NB4 (cell line): ENCODE measurements around the gene CPED1.

ENCODE experiments used
- DNase-seq: peaks from one replicate; pipeline ENCODE4 v3.0.0; 2010; ENCODE audit warnings: low read depth
- H3K4me3 ChIP-seq: one replicate; pipeline ENCODE4 v1.5.1; 2011; ENCODE audit warnings: mild to moderate bottlenecking, low read depth, low read length, moderate library complexity
- MYC ChIP-seq: IDR thresholded peaks from 2 replicates; pipeline ENCODE4 v1.6.1; 2011; ENCODE audit warnings: low read depth, low read length
- POLR2A ChIP-seq: IDR thresholded peaks from 2 replicates; pipeline ENCODE4 v1.6.1; 2011; ENCODE audit warnings: mild to moderate bottlenecking; ENCODE audit not compliant: insufficient read length; ENCODE audit errors: extremely low read depth
- TF ChIP-seq, protein P1 (sequence below): IDR thresholded peaks from 2 replicates; pipeline ENCODE4 v1.6.1; 2011; ENCODE audit warnings: low read depth, low read length
- TF ChIP-seq, protein P2 (sequence below): IDR thresholded peaks from one replicate; pipeline ENCODE4 v1.5.1; 2012; ENCODE audit warnings: low read depth, low read length

Gene CPED1

DNA sequence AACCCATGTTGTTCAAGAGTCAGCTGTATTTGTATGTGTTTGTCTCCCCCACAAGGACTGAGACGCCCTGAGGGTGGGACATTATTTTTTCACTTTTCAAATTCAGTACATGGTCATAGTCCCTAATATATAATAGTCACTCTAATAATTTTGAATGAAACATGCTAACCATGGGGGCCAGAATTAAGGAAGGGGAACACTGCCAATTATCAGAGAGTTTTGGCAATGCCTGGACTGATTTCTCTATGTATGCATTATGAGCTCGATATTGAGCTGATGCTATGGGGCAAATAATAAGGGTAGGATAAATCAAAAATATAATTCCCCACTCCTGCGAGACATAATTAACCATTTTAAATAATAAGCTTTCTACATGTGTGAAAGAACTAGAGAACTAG is 87.4 kb downstream of the CPED1 start:
- DNase-seq = no peak
- no peak overlapping the region for H3K4me3 ChIP-seq
- TF ChIP-seq, protein P1, sequence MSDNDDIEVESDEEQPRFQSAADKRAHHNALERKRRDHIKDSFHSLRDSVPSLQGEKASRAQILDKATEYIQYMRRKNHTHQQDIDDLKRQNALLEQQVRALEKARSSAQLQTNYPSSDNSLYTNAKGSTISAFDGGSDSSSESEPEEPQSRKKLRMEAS = no peak
- TF ChIP-seq, protein P2, sequence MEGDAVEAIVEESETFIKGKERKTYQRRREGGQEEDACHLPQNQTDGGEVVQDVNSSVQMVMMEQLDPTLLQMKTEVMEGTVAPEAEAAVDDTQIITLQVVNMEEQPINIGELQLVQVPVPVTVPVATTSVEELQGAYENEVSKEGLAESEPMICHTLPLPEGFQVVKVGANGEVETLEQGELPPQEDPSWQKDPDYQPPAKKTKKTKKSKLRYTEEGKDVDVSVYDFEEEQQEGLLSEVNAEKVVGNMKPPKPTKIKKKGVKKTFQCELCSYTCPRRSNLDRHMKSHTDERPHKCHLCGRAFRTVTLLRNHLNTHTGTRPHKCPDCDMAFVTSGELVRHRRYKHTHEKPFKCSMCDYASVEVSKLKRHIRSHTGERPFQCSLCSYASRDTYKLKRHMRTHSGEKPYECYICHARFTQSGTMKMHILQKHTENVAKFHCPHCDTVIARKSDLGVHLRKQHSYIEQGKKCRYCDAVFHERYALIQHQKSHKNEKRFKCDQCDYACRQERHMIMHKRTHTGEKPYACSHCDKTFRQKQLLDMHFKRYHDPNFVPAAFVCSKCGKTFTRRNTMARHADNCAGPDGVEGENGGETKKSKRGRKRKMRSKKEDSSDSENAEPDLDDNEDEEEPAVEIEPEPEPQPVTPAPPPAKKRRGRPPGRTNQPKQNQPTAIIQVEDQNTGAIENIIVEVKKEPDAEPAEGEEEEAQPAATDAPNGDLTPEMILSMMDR = no peak
- no peak for TF ChIP-seq POLR2A
- TF ChIP-seq MYC = no peak

DNA sequence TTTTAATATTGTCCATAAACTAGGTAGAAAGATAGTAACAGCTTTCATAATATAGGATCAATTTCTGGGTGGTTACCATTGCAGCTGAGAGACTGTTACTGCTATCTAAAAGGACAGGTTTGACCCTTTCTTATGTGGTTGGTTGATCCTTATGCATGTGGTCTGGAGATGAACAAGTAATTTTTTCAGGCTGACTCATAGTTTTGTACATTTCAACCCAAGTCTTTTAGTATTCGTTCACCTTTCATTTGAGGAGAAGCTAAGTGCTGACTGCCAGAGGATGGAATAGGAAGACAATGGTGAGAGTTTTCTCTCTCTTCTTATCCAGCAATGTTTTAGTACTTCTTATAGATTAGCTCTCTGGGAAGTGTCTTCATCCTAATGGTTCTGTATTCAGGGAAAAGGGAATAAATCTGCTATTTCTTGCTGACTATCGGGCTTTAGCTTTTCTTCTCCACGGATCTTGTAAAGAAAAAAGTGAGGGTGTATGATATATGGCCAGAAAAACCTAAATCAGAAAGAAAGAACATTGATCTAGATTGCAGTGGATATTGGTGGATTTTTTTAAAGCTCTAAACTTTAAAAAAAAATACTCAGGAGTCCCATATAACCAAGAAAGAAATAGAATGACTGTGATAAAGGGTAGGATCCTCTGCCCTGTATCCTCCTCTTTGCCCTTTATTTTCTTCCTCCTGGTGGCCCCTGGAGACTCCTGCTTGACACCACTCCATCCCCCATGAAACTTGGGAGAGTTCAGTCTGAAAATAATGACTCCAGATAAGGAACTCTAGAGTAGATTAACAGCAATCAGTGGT is 88.0 kb downstream of the CPED1 start:
- H3K4me3 ChIP-seq = no peak overlapping the region
- no peak for DNase-seq
- TF ChIP-seq, protein P2 = no peak
- TF ChIP-seq POLR2A (no peak), MYC (no peak)
- TF ChIP-seq, protein P1 = no peak

DNA sequence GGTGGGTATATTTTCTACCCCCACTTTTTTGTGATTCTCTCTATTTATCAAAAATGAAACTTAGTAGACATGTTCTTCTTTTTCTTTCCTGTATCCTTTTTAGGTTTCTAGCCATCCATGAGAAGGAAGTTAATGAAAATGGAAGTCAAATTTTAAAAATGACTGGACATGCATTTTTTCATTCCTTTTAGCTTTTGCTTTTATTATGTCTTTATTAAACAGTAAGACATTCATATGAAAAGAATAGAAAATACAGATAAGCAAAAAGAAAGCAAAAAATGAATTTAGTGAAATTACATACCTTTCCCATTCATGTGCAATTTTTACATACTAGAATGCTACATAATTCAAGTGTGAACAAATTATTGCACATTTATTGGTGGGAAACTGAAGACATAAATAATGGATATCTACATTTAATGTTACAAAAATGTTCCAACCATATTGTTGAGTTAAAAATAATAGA is 88.7 kb downstream of the CPED1 start:
- no peak for DNase-seq
- TF ChIP-seq, protein P1 = no peak
- TF ChIP-seq, protein P2 = no peak
- TF ChIP-seq MYC (no peak), POLR2A (no peak)
- H3K4me3 ChIP-seq = no peak overlapping the region

DNA sequence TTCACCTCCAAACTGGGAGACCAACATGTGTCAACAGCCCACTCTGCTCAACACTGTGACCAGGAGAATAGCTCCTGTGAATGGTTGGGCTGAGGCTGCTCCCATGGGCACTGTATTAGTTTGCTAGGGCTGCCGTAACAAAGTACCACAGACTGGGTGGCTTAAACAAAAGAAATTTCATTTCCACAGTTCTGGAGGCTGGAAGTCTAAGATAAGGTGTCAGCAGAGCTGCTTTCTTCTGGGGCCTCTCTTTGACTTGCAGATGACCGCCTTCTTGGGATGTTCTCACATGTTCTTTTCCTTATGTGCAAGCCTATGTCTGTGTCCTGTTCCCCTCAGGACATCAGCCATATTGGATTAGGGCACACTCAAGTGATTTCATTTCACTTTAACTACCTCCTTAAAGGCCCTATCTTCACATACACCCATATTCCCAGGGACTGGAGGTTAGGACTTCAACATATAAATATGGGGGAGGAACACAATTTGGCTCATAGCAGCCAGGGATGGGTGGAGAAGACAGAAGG is 90.3 kb downstream of the CPED1 start:
- DNase-seq = no peak
- H3K4me3 ChIP-seq = no peak overlapping the region
- TF ChIP-seq MYC (no peak), POLR2A (no peak)
- TF ChIP-seq, protein P2 = no peak
- TF ChIP-seq, protein P1 = no peak

DNA sequence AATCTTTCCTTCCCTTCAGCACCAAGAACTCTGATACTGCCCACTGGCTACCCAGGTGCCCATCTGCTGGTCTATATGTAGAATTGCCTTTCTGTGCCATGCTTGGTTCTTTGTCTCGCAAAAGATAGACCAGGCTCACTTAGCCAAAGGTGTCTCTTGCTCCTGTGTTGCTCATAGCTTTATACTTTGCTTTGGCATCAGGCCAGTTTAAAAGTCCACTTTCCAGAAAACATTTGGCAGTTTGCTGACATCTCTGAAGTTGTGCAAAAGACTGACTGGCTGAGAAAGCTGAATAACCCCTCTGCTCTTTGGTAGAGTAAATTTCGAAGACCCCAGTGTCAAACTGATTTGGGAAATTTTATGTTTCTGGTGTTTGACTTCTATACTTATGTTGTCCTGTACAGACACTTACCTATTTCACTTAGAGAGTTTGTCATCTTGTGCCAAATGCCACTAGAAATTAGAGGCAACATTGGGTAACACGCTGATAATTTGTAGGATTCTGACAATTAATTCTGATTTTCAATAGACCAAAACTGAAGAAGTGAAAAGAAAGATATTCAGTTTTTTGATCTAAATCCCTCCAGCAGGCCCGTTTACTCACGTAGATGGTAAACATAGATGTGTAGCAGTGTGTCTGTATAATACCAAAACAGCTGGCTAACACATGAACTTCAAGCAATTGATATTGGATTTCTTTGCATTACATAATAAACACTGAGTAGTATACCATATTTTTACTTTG is 91.1 kb downstream of the CPED1 start:
- no peak for TF ChIP-seq POLR2A
- TF ChIP-seq, protein P2 = no peak
- TF ChIP-seq, protein P1 = no peak
- TF ChIP-seq MYC = no peak
- no peak overlapping the region for H3K4me3 ChIP-seq
- DNase-seq = no peak
